ENCODE results near the gene PDE6G. TPM values are rescaled to one million over a fixed set of nuclear protein-coding genes. Genes with fewer than 3 reads are reported as not detected.

PDE6G gene
- total and polyA plus RNA-seq, 2 of the 4 experiments (the other 2 are of a cell fraction), result 2.7 TPM; not detected in 1

- Histone ChIP-seq H3K9me3 (ENCODE audit: control insufficient read depth, insufficient read depth, low read length) (no peaks in the 10 kb centered on the region), H3K18ac (ENCODE audit: low read depth, low read length) (no peak overlapping the region), H3K23ac (ENCODE audit: low read depth, low read length) (no peak overlapping the region), H3K9me1 (ENCODE audit: insufficient read depth, low read length) (peaks cover 6% of the 10 kb centered on the region; the same call in 1 of the 2 replicates), H2BK20ac (ENCODE audit: low read depth, low read length) (no peak overlapping the region), H3K36me3 (ENCODE audit: control insufficient read depth, insufficient read depth, low read length) (peaks cover 58% of the 10 kb centered on the region), H4K20me1 (ENCODE audit: insufficient read depth, low read length) (peaks cover 73% of the 10 kb centered on the region), H2AK5ac (ENCODE audit: low read depth, low read length) (no peak overlapping the region), H3K27ac (ENCODE audit: insufficient read depth, low read length) (no peak overlapping the region), H3K4me2 (ENCODE audit: low read depth, low read length) (no peak overlapping the region), H3K4ac (ENCODE audit: low read depth, low read length) (no peak overlapping the region), H3K14ac (replicated peaks; ENCODE audit: low read depth, low read length) (no peak overlapping the region), H3K56ac (ENCODE audit: extremely low read depth, insufficient read depth, low read length) (no peak overlapping the region), H2BK5ac (ENCODE audit: low read depth, low read length, poor library complexity, severe bottlenecking) (no peak overlapping the region), H2BK15ac (ENCODE audit: low read depth, low read length) (no peak overlapping the region), H3K27me3 (ENCODE audit: control insufficient read depth, insufficient read depth, low read length) (no peaks in the 10 kb centered on the region), H4K91ac (ENCODE audit: insufficient read depth, low read depth, low read length) (no peak overlapping the region), H3K4me1 (ENCODE audit: control insufficient read depth, insufficient read depth, low read length) (peaks cover 10% of the 10 kb centered on the region), H2BK120ac (ENCODE audit: low read depth, low read length) (no peak overlapping the region), H3K4me3 (ENCODE audit: insufficient read depth, low read depth, low read length) (no peak overlapping the region), H2AK9ac (replicated peaks; ENCODE audit: low read depth, low read length, poor library complexity) (no peak overlapping the region), H4K8ac (ENCODE audit: low read depth in 2 of 2, low read length in 2 of 2) (no peak overlapping the region), H2AFZ (replicated peaks; ENCODE audit: low read length, poor library complexity) (no peak overlapping the region), H4K5ac (ENCODE audit: low read depth, low read length) (no peak overlapping the region), H3K79me1 (ENCODE audit: low read depth in 1 of 2, low read length in 2 of 2) (peaks cover 36 to 80% of the 10 kb centered on the region in 2 experiments), H3K9ac (ENCODE audit: low read depth, low read length) (no peak overlapping the region)
- BruUV-seq (replicated peaks), result no TSS peak
- POLR2A ChIA-PET (ENCODE audit: unreplicated experiment), result interaction anchor here (0.6 kb wide), 1 partner anchor 52 kb away, joined by 3 read pairs; no protein-coding TSS in a partner anchor
- no peak for DNase-seq
- dilution Hi-C loops (cut with HindIII; ENCODE audit: low sequenced_read_pairs, unreplicated experiment), result no loop called here
- intact Hi-C loops (cut with micrococcal nuclease), result no loop called here
- 87% methylated on average over 9 of the region's 16 CpGs; no CpG with 5 or more reads in 1 of the 2 experiments for WGBS, 2 experiments (ENCODE audit: extremely low coverage in 2 of 2, insufficient read length in 1 of 2)
- CTCF ChIA-PET, result no interaction called here
- in situ Hi-C loops (cut with MboI; ENCODE audit: low sequenced_read_pairs), result no loop called here
- TF ChIP-seq SMC3 (IDR thresholded peaks at IDR 0.05; ENCODE audit: low read depth, low read length) (no peak), CTCF (conservative IDR thresholded peaks at IDR 0.05; ENCODE audit: low read depth, low read length) (no peak), RCOR1 (IDR thresholded peaks at IDR 0.05; ENCODE audit: insufficient replicate concordance, low read length) (no peak), BHLHE40 (IDR thresholded peaks at IDR 0.05; ENCODE audit: low read depth, low read length) (no peak), POLR2A (IDR thresholded peaks at IDR 0.05; ENCODE audit: low read depth, low read length) (no peak), ELK1 (IDR thresholded peaks at IDR 0.05; ENCODE audit: borderline replicate concordance, low read depth, low read length) (no peak), NFE2L2 (IDR thresholded peaks at IDR 0.05; ENCODE audit: low read depth, low read length) (no peak), FOS (IDR thresholded peaks at IDR 0.05; ENCODE audit: low read depth, low read length) (no peak), RFX5 (IDR thresholded peaks at IDR 0.05; ENCODE audit: low read depth, low read length) (no peak), MXI1 (IDR thresholded peaks at IDR 0.05; ENCODE audit: borderline replicate concordance, low read depth, low read length) (no peak), RAD21 (IDR thresholded peaks at IDR 0.05; ENCODE audit: low read length) (no peak), CHD1 (IDR thresholded peaks at IDR 0.05; ENCODE audit: low read depth, low read length) (no peak), MAFK (IDR thresholded peaks at IDR 0.05; ENCODE audit: low read depth, low read length) (no peak), CEBPB (IDR thresholded peaks at IDR 0.05; ENCODE audit: low read depth, low read length) (no peak)
- TF ChIP-seq, protein P1, sequence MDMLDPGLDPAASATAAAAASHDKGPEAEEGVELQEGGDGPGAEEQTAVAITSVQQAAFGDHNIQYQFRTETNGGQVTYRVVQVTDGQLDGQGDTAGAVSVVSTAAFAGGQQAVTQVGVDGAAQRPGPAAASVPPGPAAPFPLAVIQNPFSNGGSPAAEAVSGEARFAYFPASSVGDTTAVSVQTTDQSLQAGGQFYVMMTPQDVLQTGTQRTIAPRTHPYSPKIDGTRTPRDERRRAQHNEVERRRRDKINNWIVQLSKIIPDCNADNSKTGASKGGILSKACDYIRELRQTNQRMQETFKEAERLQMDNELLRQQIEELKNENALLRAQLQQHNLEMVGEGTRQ (IDR thresholded peaks at IDR 0.05; ENCODE audit: low read depth, low read length), result no peak
- ATAC-seq (ENCODE audit: low read depth), result no peak
Observed at GRCh38 chr17:81612172-81612970, 44.0 kb downstream of the PDE6G start.
